Central memory CD8-positive, alpha-beta T cell (primary cell): ENCODE measurements around the gene WHRN.

Source experiments
- ATAC-seq: fragments of 150-1000 bp; cut with Tn5 transposase; replicated peaks from 2 replicates; pipeline ENCODE4 v1.10.0; 2022; ENCODE audit warnings: mild to moderate bottlenecking, moderate FRiP score, moderate number of reproducible peaks; ENCODE audit not compliant: poor library complexity, severe bottlenecking; ENCODE audit errors: extremely low read depth
- DNase-seq, 2 donors: peaks; one replicate each; pipeline ENCODE4 v3.0.0; 2021; ENCODE audit warnings: low spot score in 2 of 2
- H3K27ac Mint-ChIP-seq: one replicate; pipeline ENCODE4 v1.8.0; 2022; ENCODE audit warnings: low read depth, mild to moderate bottlenecking, moderate library complexity, mixed read lengths
- H3K27me3 Mint-ChIP-seq: one replicate; pipeline ENCODE4 v1.8.0; 2022; ENCODE audit warnings: mixed read lengths
- H3K36me3 Mint-ChIP-seq: one replicate; pipeline ENCODE4 v1.8.0; 2022; ENCODE audit warnings: mild to moderate bottlenecking, moderate library complexity, mixed read lengths; ENCODE audit not compliant: insufficient read depth
- H3K4me1 Mint-ChIP-seq: one replicate; pipeline ENCODE4 v1.8.0; 2022; ENCODE audit warnings: mixed read lengths
- H3K4me3 Mint-ChIP-seq: one replicate; pipeline ENCODE4 v1.8.0; 2022; ENCODE audit warnings: mild to moderate bottlenecking, moderate library complexity, mixed read lengths
- H3K9me3 Mint-ChIP-seq: one replicate; pipeline ENCODE4 v1.8.0; 2022; ENCODE audit warnings: mixed read lengths

Gene WHRN

DNA sequence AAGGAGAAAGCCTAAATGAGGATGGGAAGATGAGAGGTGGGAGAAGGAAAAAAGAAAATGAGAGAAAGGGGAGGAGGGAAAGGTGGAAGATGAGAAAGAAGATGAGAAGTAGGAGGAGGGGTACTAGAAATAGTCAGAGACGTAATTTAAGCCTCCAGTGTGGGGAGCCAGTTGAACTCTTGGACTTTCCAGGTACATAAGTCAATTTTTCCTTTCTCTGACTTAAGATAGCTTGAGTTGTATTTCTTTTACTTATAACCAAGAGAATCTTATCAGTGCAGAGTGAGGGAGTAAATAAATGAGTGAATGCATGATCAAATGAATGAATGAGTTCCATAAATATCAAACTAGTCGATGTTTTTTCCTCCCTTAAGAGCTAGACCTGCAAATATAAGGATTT lies 21.5 kb upstream of the WHRN start:
- Mint-ChIP-seq H3K9me3 (no peaks in the 10 kb centered on the region), H3K27me3 (peaks cover 35% of the 10 kb centered on the region), H3K4me1 (no peaks in the 10 kb centered on the region), H3K27ac (no peak overlapping the region), H3K4me3 (no peak overlapping the region), H3K36me3 (no peaks in the 10 kb centered on the region)
- no peak for DNase-seq
- no peak for ATAC-seq

GRCh38 chr9:114525513-114525912 lies 20.2 kb upstream of the WHRN start:
- no peaks in the 10 kb centered on the region for H3K9me3 Mint-ChIP-seq
- no peak for ATAC-seq
- H3K4me3 Mint-ChIP-seq: no peak overlapping the region
- DNase-seq: no peak
- H3K4me1 Mint-ChIP-seq: no peaks in the 10 kb centered on the region
- H3K27me3 Mint-ChIP-seq: peaks cover 32% of the 10 kb centered on the region
- H3K27ac Mint-ChIP-seq: no peak overlapping the region
- no peaks in the 10 kb centered on the region for H3K36me3 Mint-ChIP-seq

DNA sequence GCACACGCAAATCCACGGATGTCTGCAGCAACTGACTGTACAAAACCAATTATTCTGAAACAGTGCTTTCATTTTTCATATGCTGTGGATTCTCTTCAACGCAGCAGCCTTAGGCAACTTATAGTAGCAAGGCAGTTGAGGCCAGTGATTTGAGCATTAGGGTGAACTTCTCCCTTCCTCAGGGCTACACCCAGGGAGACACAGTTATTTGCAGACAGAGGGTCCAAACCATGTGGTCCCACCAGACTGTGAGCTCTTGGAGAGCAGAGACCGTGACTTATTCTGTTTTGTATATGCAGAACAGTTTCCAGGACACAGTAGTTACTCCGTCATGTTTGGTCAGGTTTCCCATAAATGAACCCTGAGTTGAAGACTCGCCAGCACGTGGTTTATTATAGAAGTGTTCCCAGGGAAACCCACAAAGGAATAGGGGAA lies 19.0 kb upstream of the WHRN start:
- H3K27me3 Mint-ChIP-seq: peaks cover 25% of the 10 kb centered on the region
- no peaks in the 10 kb centered on the region for H3K4me1 Mint-ChIP-seq
- no peaks in the 10 kb centered on the region for H3K36me3 Mint-ChIP-seq
- no peaks in the 10 kb centered on the region for H3K9me3 Mint-ChIP-seq
- no peak overlapping the region for H3K27ac Mint-ChIP-seq
- ATAC-seq (no peak), DNase-seq (no peak)
- H3K4me3 Mint-ChIP-seq: no peak overlapping the region

GRCh38 chr9:114522847-114523246 lies 17.6 kb upstream of the WHRN start:
- DNase-seq: no peak
- H3K27me3 Mint-ChIP-seq: peaks cover 25% of the 10 kb centered on the region

GRCh38 chr9:114522286-114522685 lies 17.0 kb upstream of the WHRN start:
- DNase-seq: no peak
- no peaks in the 10 kb centered on the region for H3K36me3 Mint-ChIP-seq
- no peak overlapping the region for H3K27ac Mint-ChIP-seq
- no peak overlapping the region for H3K4me3 Mint-ChIP-seq
- no peaks in the 10 kb centered on the region for H3K9me3 Mint-ChIP-seq
- peaks cover 25% of the 10 kb centered on the region for H3K27me3 Mint-ChIP-seq
- ATAC-seq: no peak
- peaks cover 7% of the 10 kb centered on the region for H3K4me1 Mint-ChIP-seq

More at GRCh38 chr9:114522847-114523246, 17.6 kb upstream of the WHRN start:
- Mint-ChIP-seq H3K9me3 (no peaks in the 10 kb centered on the region), H3K4me1 (peaks cover 7% of the 10 kb centered on the region), H3K27ac (no peak overlapping the region), H3K36me3 (no peaks in the 10 kb centered on the region), H3K4me3 (no peak overlapping the region)
- no peak for ATAC-seq

DNA sequence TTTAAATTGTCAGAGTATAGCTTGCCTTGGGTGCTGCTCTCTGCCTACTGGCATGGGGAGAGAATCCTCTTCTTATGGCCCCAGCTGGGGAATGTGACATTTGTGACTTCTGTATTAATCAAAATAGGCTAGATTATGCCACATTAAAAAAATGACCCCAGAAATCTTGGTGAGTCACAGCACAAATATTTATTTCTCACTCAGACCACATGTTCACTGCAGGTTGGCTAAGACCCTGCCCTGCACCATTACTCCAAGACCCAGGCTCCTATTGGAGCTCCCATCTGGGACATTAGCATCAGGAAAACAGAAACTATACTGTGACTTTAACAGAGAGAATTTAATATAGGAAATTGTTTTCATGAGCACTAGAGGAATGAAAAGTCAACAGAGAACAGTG lies 16.6 kb upstream of the WHRN start:
- H3K27me3 Mint-ChIP-seq: peaks cover 25% of the 10 kb centered on the region
- no peak overlapping the region for H3K27ac Mint-ChIP-seq
- no peaks in the 10 kb centered on the region for H3K36me3 Mint-ChIP-seq
- DNase-seq (no peak), ATAC-seq (no peak)
- H3K4me3 Mint-ChIP-seq: no peak overlapping the region
- H3K9me3 Mint-ChIP-seq: no peaks in the 10 kb centered on the region
- peaks cover 7% of the 10 kb centered on the region for H3K4me1 Mint-ChIP-seq

GRCh38 chr9:114518599-114519022 lies 13.3 kb upstream of the WHRN start:
- Mint-ChIP-seq H3K4me3 (no peak overlapping the region), H3K9me3 (no peaks in the 10 kb centered on the region), H3K27ac (peak overlapping the region; percentile 67), H3K36me3 (no peaks in the 10 kb centered on the region), H3K27me3 (peaks cover 12% of the 10 kb centered on the region), H3K4me1 (peaks cover 7% of the 10 kb centered on the region)
- ATAC-seq: no peak
- DNase-seq: no peak

- no peak overlapping the region for H3K27ac Mint-ChIP-seq
- H3K9me3 Mint-ChIP-seq: no peaks in the 10 kb centered on the region
- DNase-seq (no peak), ATAC-seq (no peak)
- H3K27me3 Mint-ChIP-seq: peaks cover 17% of the 10 kb centered on the region
- H3K36me3 Mint-ChIP-seq: no peaks in the 10 kb centered on the region
- H3K4me3 Mint-ChIP-seq: no peak overlapping the region
- peaks cover 11% of the 10 kb centered on the region for H3K4me1 Mint-ChIP-seq
Measured at GRCh38 chr9:114518120-114518519, 12.8 kb upstream of the WHRN start.

DNA sequence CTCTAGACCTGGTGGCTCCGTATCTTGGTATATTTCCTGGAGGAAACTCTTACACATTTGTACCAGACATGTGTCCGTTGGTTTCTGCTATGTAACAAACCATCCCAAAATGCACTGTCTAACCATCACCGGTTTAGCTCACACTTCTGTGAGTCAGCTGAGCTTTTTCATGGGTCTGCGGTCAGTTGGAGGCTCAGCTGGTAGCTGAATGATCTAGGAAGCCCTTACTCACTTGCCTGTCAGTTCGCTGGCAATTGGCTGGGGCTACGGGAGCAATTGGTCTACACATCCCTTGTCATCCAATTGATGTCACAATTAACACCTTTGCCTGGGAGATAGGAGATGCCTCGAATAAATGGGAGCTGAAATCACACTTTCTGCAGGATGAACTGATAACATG lies 11.6 kb upstream of the WHRN start:
- Mint-ChIP-seq H3K9me3 (no peaks in the 10 kb centered on the region), H3K4me3 (no peak overlapping the region), H3K27me3 (peaks cover 21% of the 10 kb centered on the region), H3K27ac (no peak overlapping the region), H3K36me3 (no peaks in the 10 kb centered on the region), H3K4me1 (peaks cover 12% of the 10 kb centered on the region)
- no peak for DNase-seq
- ATAC-seq: no peak

DNA sequence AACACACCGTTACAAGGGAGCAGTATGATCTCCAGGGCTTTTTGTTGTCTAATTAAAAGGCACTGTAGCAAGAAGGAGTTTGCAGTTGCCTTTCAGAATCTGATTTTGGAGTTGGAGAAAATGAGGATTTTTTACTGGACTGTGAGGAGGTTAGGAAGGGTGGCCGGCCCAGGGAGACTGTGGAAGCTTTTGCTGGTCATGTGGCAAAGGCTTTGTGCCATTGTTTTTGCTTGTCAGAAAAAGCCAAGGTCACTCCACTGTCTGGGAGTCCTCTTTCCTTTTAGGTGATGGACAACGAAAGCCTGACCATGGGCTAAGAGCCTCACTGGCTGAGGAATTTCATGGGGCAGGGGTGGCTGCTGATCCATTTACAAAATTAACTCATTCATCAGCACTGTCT lies 10.3 kb upstream of the WHRN start:
- DNase-seq (no peak), ATAC-seq (no peak)
- peaks cover 12% of the 10 kb centered on the region for H3K4me1 Mint-ChIP-seq
- H3K9me3 Mint-ChIP-seq: no peaks in the 10 kb centered on the region
- H3K36me3 Mint-ChIP-seq: no peaks in the 10 kb centered on the region
- H3K27me3 Mint-ChIP-seq: peaks cover 31% of the 10 kb centered on the region
- H3K27ac Mint-ChIP-seq: no peak overlapping the region
- no peak overlapping the region for H3K4me3 Mint-ChIP-seq

DNA sequence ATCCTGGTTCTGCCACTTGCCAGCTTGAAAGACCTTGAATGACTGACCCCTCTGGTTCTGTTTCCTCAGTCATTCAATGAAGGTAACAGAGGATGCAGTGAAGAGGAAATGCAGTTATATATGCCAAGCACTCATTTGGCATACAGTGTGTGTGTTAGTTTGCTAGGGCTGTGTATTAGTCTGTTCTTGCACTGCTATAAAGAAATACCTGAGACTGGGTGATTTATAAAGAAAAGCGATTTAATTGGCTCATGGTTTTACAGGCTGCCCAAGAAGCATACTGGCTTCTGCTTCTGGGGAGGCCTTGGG lies 8.6 kb upstream of the WHRN start:
- Mint-ChIP-seq H3K36me3 (no peaks in the 10 kb centered on the region), H3K9me3 (no peaks in the 10 kb centered on the region), H3K27me3 (peaks cover 43% of the 10 kb centered on the region), H3K4me1 (peaks cover 12% of the 10 kb centered on the region), H3K4me3 (no peak overlapping the region), H3K27ac (no peak overlapping the region)
- DNase-seq (no peak), ATAC-seq (no peak)

GRCh38 chr9:114513055-114513958 lies 8.0 kb upstream of the WHRN start:
- ATAC-seq (peak; percentile 32), DNase-seq (no peak)
- H3K27me3 Mint-ChIP-seq: peaks cover 49% of the 10 kb centered on the region
- H3K9me3 Mint-ChIP-seq: no peaks in the 10 kb centered on the region
- H3K27ac Mint-ChIP-seq: no peak overlapping the region
- H3K4me1 Mint-ChIP-seq: peaks cover 6% of the 10 kb centered on the region
- no peak overlapping the region for H3K4me3 Mint-ChIP-seq
- no peaks in the 10 kb centered on the region for H3K36me3 Mint-ChIP-seq

DNA sequence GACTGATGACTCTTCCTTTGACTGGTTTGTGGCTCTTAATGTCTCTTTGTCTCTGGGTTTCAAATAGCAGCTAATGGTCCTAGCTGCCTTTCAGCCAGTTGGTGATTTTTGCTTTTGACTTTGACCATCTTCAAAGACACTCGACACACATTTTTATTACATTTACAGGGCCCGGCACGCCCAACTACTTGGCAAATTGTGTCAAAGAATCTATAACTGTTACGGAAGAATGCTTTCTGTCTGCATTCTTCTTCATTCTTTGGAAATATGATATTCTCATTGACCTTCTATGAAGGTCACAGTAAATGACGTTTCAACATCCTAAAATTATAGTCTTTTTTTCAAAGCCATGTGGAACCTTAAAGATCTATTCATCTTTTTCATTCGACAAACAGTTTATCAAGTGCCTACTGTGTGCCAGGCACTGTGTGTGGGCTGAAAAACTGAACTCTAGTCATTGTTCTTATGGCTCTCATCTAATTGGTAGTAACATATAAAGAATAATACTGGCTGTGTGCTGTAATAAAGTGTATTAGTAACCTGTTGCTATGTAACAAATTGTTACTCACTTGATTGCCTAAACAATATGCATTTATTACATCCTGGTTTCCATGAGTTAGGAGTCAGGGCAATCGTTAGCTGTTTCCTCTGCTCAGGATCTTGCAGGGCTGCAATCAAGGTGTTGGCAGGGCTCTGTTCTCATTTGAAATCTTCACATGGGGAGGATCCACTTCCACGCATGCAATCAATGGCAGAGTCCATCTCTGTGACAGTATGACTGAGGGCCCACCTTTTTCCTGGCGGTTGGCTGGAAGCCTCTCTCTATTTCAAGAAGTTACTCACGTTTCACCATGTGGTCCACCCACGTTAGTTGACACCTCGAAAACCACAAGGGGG lies 7.0 kb upstream of the WHRN start:
- peaks cover 6% of the 10 kb centered on the region for H3K4me1 Mint-ChIP-seq
- H3K27me3 Mint-ChIP-seq: peaks cover 57% of the 10 kb centered on the region
- ATAC-seq (no peak), DNase-seq (no peak)
- no peaks in the 10 kb centered on the region for H3K36me3 Mint-ChIP-seq
- H3K9me3 Mint-ChIP-seq: no peaks in the 10 kb centered on the region
- no peak overlapping the region for H3K4me3 Mint-ChIP-seq
- H3K27ac Mint-ChIP-seq: no peak overlapping the region
